Prostate gland (tissue), 2 donors: ENCODE data around the gene LYPD6B. TPM values are rescaled to one million over a fixed set of nuclear protein-coding genes. Genes with fewer than 3 reads are reported as not detected.

Source experiments
- DNase-seq: peaks from one replicate; pipeline ENCODE4 v3.0.0-alpha.2; 2019; ENCODE audit warnings: low spot score
- H3K27ac ChIP-seq, 2 donors: fragments of 200-600 bp; sonication (generic); 2 replicates each; pipeline ENCODE4 v1.5.1; 2017 to 2019
- H3K27me3 ChIP-seq: fragments of 200-600 bp; sonication (generic); replicated peaks from 2 replicates; pipeline ENCODE4 v1.5.1; 2019; ENCODE audit not compliant: insufficient read depth
- H3K36me3 ChIP-seq, 2 donors: fragments of 200-600 bp; sonication (generic); 1 replicate in 1 of 2; 2 replicates in 1 of 2; pipeline versions ENCODE4 v1.5.1 to v1.8.1; 2017 to 2019
- H3K4me1 ChIP-seq: fragments of 200-600 bp; sonication (generic); replicated peaks from 2 replicates; pipeline ENCODE4 v1.5.1; 2019
- H3K4me3 ChIP-seq, 2 donors: fragments of 200-600 bp; sonication (generic); 2 replicates each; pipeline ENCODE4 v1.5.1; 2017 to 2019
- H3K9me3 ChIP-seq: fragments of 200-600 bp; sonication (generic); 2 replicates; pipeline ENCODE4 v1.5.1; 2017
- POLR2A ChIP-seq: fragments of 450-650 bp; IDR thresholded peaks from one replicate; pipeline ENCODE4 v1.6.1; 2016; ENCODE audit warnings: antibody characterized with exemption, mild to moderate bottlenecking
- POLR2AphosphoS5 ChIP-seq: sonication (generic); formaldehyde crosslinking; IDR thresholded peaks from one replicate; pipeline ENCODE4 v1.6.1; 2017; ENCODE audit warnings: antibody characterized with exemption
- WGBS: methylation state at CpG from one replicate; pipeline ENCODE4 v1.1.5; 2018; 5-methylcytosine and 5-hydroxymethylcytosine counted together
- intact Hi-C: fragments of 100-400 bp; cut with DNase I; formaldehyde crosslinking; loops from one replicate; pipeline ENCODE4 v1.14.2; 2022
- total RNA-seq, 2 donors: library from RNA; depleted of rRNA; stranded (reverse); fragments of >200 nt; gene quantifications; one replicate each; pipeline ENCODE4 v1.1.0, GENCODE V29; 2016
- TF ChIP-seq, protein P1 (sequence below), 4 experiments: fragments of 200-600 bp in 2 of 4; fragments of 450-650 bp in 2 of 4; sonication (generic) in 2 of 4; IDR thresholded peaks; 1 replicate in 3 of 4; 2 replicates in 1 of 4; pipeline ENCODE4 v1.5.1; 2016 to 2019; ENCODE audit warnings: antibody characterized with exemption in 4 of 4, mild to moderate bottlenecking in 2 of 4, moderate library complexity in 2 of 4

LYPD6B gene
- total RNA-seq, 2 donors from 2014 or later = 16.8 to 17.8 TPM

DNA sequence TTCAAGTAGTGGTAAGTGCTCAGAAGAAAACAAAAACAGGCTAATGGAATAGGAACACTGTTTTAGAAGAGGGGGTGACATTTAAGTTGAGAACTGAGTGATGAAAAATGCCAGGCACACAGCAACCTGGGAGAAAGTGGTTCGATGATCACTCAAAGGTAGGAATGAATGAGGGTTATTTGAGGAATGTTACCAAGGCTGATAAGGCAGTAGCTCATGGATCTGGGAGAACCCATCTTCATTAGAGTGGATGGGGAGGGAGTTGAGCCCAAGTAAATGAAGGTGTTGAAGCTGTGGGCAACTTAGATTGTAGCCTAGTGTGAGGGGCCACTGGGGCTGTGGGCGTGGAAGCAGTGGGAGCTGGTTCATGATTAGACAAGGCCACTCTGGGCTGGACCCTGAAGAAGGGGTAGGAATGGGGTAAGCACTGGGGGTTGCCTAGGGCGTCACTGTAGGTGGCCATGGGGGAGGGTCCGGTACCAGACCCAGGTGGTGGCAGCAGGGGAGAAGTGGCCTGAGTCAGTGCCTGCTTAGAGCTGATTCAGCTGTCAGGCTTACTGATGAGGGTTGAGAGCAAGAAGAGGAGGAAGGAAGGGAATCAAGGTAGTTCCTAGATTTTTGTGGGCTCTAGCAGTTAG, 22.5 kb upstream of the LYPD6B start:
- intact Hi-C loops = loop anchor here (5.0 kb wide), 1 partner anchor 546 kb away; no protein-coding TSS in a partner anchor
- TF ChIP-seq POLR2AphosphoS5 (no peak), POLR2A (no peak)
- TF ChIP-seq, protein P1, sequence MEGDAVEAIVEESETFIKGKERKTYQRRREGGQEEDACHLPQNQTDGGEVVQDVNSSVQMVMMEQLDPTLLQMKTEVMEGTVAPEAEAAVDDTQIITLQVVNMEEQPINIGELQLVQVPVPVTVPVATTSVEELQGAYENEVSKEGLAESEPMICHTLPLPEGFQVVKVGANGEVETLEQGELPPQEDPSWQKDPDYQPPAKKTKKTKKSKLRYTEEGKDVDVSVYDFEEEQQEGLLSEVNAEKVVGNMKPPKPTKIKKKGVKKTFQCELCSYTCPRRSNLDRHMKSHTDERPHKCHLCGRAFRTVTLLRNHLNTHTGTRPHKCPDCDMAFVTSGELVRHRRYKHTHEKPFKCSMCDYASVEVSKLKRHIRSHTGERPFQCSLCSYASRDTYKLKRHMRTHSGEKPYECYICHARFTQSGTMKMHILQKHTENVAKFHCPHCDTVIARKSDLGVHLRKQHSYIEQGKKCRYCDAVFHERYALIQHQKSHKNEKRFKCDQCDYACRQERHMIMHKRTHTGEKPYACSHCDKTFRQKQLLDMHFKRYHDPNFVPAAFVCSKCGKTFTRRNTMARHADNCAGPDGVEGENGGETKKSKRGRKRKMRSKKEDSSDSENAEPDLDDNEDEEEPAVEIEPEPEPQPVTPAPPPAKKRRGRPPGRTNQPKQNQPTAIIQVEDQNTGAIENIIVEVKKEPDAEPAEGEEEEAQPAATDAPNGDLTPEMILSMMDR (IDR thresholded peaks at IDR 0.05) = no peak
- no peak for DNase-seq
- Histone ChIP-seq H3K27me3 (no peaks in the 10 kb centered on the region), H3K4me1 (no peaks in the 10 kb centered on the region), H3K36me3 (no peaks in the 10 kb centered on the region), H3K9me3 (no peaks in the 10 kb centered on the region), H3K4me3 (no peak overlapping the region), H3K27ac (no peak overlapping the region)
- WGBS = 96% methylated on average over 4 of the region's 4 CpGs

DNA sequence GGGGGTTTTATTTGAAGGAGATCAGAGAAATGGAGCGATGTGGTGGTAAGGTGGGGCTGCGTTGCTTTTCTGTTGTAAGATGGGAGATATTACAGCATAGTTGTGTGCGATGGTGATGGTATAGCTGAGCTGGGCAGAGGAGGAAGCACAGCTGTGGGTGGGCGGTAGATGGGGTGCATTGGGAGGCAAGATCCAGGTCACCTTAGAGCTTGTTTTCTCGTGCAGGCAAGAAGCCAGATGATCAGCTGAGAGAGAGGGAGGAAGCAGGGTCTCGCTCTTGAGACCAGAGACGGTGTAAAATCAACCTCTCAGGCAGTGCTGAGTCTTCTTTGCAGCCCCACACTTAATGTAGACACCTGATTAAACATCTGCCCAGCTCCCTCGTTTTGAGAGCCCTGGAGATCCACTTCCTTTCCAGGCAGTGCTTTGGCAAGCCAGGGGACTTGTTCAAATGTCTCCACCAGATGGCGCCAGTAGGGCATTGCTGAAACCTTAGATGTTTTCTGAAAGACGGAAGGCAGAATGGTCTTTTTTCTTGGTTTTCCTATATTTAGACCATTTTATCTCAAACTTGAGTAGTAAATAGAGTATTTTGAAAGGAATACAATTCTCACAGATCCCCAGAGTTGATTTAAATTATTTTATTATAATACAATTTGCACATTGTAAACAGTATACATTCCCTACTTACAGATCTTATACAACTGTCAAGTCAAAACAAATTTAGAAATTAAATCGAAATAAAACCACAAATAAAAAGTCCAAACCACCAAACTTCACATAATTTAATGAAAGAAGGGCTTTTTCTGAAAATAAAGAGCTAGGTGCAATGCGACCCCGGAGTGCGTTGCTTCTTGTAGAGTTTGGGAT, 21.1 kb upstream of the LYPD6B start:
- Histone ChIP-seq H3K27ac (no peak overlapping the region), H3K36me3 (no peaks in the 10 kb centered on the region), H3K27me3 (no peaks in the 10 kb centered on the region), H3K4me1 (no peaks in the 10 kb centered on the region), H3K4me3 (no peak overlapping the region), H3K9me3 (no peaks in the 10 kb centered on the region)
- DNase-seq = peak; percentile 81
- TF ChIP-seq, protein P1 (IDR thresholded peaks at IDR 0.05) = peak; percentile 74 to 90 (median 86)
- TF ChIP-seq POLR2A (no peak), POLR2AphosphoS5 (peak; percentile 58)
- WGBS = 50% methylated on average over 14 of the region's 14 CpGs
- intact Hi-C loops = loop anchor here (5.0 kb wide), 1 partner anchor 545 kb away; no protein-coding TSS in a partner anchor

DNA sequence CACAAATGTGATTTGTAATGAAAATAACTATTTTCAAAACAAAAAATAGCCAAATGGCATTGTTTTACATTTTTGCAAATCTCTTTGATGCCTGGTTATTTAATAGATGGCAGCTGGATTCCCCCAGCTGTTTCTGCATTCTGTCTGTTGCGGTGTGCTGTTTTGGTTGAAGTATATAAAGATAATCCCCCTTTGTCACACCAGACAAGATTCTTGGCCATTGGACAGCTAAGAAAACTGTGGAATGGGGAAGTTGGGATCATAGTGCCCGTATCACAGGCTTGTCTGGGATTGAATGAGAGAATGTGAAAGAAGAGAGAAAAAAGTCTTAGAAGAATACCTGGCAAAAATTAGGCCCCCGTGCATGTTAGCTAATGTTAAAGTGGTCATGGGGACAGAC, 19.5 kb upstream of the LYPD6B start:
- WGBS = 55% methylated on average over 3 of the region's 3 CpGs
- no peak overlapping the region for H3K27ac ChIP-seq
- H3K4me3 ChIP-seq = no peak overlapping the region
- no peaks in the 10 kb centered on the region for H3K36me3 ChIP-seq
- DNase-seq = no peak
- intact Hi-C loops = loop anchor here (5.0 kb wide), 1 partner anchor 543 kb away; no protein-coding TSS in a partner anchor
- no peaks in the 10 kb centered on the region for H3K27me3 ChIP-seq
- H3K4me1 ChIP-seq = no peaks in the 10 kb centered on the region
- no peaks in the 10 kb centered on the region for H3K9me3 ChIP-seq
- TF ChIP-seq POLR2A = no peak
- TF ChIP-seq, protein P1 (IDR thresholded peaks at IDR 0.05) = no peak
- no peak for TF ChIP-seq POLR2AphosphoS5

DNA sequence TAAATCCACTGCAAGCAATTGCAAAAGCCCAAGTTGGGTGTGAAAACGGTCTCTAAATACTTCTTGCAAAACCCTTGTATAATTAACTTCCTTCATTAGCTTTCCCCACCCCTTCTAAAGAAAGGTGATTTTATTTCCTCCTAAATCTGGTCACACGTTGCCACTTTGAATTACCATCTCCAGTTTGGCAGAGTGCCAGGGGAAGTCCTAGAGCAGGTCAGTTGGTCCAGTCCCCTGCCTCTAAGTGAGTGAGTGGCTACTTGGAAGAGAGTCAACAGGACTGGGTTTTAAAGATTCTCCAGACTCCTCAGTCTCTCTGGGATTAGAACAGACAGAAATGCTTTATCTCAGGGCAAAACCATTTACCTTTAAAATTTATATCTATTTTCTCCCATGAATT, 18.7 kb upstream of the LYPD6B start:
- no peaks in the 10 kb centered on the region for H3K9me3 ChIP-seq
- 49% methylated on average over 2 of the region's 2 CpGs for WGBS
- H3K27ac ChIP-seq = no peak overlapping the region

More for the DNA sequence above, 18.7 kb upstream of the LYPD6B start:
- intact Hi-C loops = loop anchor here (5.0 kb wide), 1 partner anchor 543 kb away; no protein-coding TSS in a partner anchor
- Histone ChIP-seq H3K36me3 (no peaks in the 10 kb centered on the region), H3K4me1 (no peaks in the 10 kb centered on the region), H3K4me3 (no peak overlapping the region), H3K27me3 (no peaks in the 10 kb centered on the region)
- TF ChIP-seq, protein P1 (IDR thresholded peaks at IDR 0.05) = no peak
- TF ChIP-seq POLR2A = no peak
- no peak for TF ChIP-seq POLR2AphosphoS5
- no peak for DNase-seq
